GM18907 (cell line): Measurements from ENCODE around the gene COQ10A.

ENCODE experiments used
- ATAC-seq: cut with Tn5 transposase; IDR thresholded peaks from one replicate; pipeline ENCODE4 v1.9.1; 2021; ENCODE audit warnings: mild to moderate bottlenecking, moderate library complexity; ENCODE audit not compliant: unreplicated experiment

COQ10A gene

GRCh38 chr12:56311003-56311402 lies 44.3 kb downstream of the COQ10A start:
- no peak for ATAC-seq

GRCh38 chr12:56315249-56315621 lies 48.5 kb downstream of the COQ10A start:
- ATAC-seq: no peak

DNA sequence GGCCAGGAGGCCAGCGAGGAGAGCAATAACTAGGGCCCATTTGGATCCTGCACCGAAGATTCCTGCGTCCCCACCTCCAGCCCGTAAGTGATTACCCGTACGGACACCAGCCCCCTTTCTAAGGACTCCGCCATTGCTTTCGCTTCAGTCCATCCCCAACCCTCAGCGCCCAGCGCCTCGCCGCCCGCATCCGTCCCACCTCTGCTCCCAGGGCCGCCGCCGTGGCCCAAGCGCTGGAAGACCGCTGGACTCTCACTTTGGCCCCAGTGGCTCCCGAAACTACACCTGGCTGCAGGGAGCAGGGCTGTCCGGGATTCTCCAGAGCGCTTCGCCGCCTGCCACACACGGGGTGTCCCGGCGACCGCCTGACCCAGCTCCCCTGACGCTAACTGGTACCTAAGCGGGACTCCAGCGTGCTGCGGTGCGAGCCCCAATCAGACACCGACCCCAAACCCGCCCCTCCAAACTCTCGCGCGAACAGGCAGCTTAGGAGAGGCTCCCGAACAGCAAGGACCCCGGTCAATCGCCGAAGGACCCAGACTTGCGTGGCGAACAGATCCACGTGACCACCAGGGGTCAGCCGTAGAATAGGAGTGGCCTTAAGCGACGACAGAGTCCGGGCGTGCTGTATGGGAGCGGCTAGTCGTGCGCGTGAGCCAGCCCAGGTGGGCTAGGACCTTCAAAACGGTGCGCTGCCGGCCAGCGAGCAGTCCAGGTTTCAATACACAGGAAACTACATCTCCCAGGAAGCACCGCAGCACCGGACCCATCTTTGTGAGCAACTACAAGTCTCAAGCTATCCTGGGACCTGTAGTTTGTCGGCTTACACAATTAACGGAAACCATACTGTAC lies 49.1 kb downstream of the COQ10A start, which contains the start of gene CNPY2:
Gene CNPY2, minus strand, starts transcription at position 367 of the 852 bp plus-strand sequence. CDS start 771 bp downstream, outside the sequence.
- peak; percentile 92 for ATAC-seq

- ATAC-seq: no peak
Measured at GRCh38 chr12:56317675-56318074, 50.9 kb downstream of the COQ10A start.
